NB4 (cell line): Measurements from ENCODE around the gene SLC25A52.
"Not testable (repeated sequence)": the region's sequence is repeated elsewhere in the genome, so short reads cannot be mapped to it uniquely, and the experiment has no call there.

Experiments
- MYC ChIP-seq: IDR thresholded peaks from 2 replicates; pipeline ENCODE4 v1.6.1; 2011; ENCODE audit warnings: low read depth, low read length
- POLR2A ChIP-seq: IDR thresholded peaks from 2 replicates; pipeline ENCODE4 v1.6.1; 2011; ENCODE audit warnings: mild to moderate bottlenecking; ENCODE audit not compliant: insufficient read length; ENCODE audit errors: extremely low read depth
- TF ChIP-seq, protein P1 (sequence below): IDR thresholded peaks from one replicate; pipeline ENCODE4 v1.5.1; 2012; ENCODE audit warnings: low read depth, low read length
- TF ChIP-seq, protein P2 (sequence below): IDR thresholded peaks from 2 replicates; pipeline ENCODE4 v1.6.1; 2011; ENCODE audit warnings: low read depth, low read length

DNA sequence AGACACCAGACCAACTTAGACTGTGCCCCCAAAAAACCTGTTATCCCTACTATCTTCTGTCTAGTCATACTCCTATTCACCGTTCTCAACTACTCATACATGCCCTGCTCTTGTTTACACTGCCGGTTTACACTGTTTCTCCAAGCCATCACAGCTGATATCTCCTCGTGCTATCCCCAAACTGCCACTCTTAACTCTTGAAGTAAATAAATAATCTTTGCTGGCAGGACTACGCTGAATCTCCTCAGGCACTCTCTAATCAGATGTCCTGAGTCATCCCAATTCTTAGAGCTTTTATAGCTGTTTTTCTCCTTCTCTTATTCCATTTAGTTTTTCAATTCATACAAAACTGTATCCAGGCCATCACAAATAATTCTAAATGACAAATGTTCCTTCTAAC, 48.4 kb upstream of the SLC25A52 start:
- not testable (repeated sequence) for TF ChIP-seq POLR2A, MYC
- TF ChIP-seq, protein P1, sequence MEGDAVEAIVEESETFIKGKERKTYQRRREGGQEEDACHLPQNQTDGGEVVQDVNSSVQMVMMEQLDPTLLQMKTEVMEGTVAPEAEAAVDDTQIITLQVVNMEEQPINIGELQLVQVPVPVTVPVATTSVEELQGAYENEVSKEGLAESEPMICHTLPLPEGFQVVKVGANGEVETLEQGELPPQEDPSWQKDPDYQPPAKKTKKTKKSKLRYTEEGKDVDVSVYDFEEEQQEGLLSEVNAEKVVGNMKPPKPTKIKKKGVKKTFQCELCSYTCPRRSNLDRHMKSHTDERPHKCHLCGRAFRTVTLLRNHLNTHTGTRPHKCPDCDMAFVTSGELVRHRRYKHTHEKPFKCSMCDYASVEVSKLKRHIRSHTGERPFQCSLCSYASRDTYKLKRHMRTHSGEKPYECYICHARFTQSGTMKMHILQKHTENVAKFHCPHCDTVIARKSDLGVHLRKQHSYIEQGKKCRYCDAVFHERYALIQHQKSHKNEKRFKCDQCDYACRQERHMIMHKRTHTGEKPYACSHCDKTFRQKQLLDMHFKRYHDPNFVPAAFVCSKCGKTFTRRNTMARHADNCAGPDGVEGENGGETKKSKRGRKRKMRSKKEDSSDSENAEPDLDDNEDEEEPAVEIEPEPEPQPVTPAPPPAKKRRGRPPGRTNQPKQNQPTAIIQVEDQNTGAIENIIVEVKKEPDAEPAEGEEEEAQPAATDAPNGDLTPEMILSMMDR = not testable (repeated sequence)
- TF ChIP-seq, protein P2, sequence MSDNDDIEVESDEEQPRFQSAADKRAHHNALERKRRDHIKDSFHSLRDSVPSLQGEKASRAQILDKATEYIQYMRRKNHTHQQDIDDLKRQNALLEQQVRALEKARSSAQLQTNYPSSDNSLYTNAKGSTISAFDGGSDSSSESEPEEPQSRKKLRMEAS = not testable (repeated sequence)
